GM04503 (cell line): ENCODE data around the gene PPP1R16B.

Experiments used
- DNase-seq: peaks from one replicate; pipeline ENCODE4 v3.0.0-alpha.2; 2012; ENCODE audit warnings: low read depth

Gene PPP1R16B

DNA sequence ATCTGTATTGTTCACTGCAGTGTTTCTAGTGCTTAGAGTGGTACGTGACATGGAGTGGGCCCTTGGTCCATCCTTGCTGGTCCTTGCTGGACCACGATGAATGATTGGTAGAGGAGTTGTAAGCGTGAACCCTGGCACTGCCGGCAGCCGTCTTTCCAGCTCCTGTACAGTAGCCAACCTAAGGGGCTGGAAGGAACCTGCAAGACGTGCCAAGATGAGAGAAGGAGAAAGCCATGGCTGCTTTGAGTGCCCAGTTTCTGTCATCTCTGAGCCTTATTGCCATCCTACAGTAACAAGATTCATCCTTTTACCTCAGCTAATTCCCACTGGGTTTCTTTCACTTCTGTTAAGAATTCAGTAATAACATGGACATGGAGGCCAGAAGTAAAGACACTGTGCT is 162.6 kb downstream of the PPP1R16B start:
- no peak for DNase-seq

DNA sequence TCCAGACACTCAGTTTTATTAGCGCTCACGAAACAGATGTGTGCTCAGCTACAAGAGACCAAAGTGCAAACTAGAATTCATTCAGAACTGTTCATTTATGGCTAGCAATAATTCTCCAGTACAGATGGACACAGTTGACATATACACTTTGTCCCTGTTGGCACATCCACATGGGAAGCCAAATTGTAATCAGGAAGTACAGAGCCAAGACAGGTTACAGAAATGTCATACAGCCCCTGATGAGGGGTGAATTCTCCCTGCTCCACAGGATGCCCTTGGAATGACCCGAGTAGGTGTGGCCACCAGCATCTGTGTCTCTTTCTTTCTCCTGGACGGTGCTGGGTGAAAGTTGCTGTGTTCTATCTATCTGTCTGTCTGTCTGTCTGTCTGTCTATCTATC is 164.2 kb downstream of the PPP1R16B start:
- no peak for DNase-seq

DNA sequence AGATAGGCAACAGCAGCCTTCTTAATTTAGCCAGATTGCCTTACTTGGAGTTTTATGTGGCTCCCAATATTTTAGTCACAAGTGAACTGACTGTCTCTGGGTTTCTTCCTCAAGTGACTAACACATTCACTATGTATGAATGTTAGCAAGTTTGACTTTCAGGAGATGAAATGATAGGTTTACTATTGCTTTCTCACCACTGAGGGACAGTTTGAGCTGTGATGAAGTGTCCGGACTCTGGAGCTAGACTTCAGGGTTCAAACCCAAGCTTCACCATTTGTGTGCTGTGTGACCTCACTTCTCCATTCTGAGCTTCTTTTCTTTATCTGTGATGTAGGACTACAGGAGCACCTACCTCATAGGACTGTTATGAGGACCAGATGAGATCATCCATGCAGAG is 164.8 kb downstream of the PPP1R16B start:
- DNase-seq: peak; percentile 87
